Common myeloid progenitor, CD34-positive (primary cell): ENCODE results near the gene TRAPPC8. TPM values are rescaled to one million over a fixed set of nuclear protein-coding genes. Genes with fewer than 3 reads are reported as not detected.

Source experiments
- CTCF ChIA-PET: fragments of 350-600 bp; sonication (Branson Sonifier 250); formaldehyde crosslinking; loops from one replicate; lab custom pipeline; 2021; ENCODE audit warnings: antibody characterized with exemption; lab: Charles Lee
- POLR2A ChIA-PET: fragments of 350-600 bp; sonication (Branson Sonifier 250); formaldehyde crosslinking; loops from one replicate; lab custom pipeline; 2021; ENCODE audit warnings: antibody characterized with exemption; lab: Charles Lee
- DNase-seq, 3 donors: peaks; one replicate each; pipeline versions ENCODE4 v3.0.0 to v3.0.0-alpha.2; 2013
- H3K27ac ChIP-seq, 2 experiments: 1 replicate in 1 of 2; 2 replicates in 1 of 2; pipeline ENCODE4 v1.7.0; 2013; ENCODE audit warnings: inconsistent platforms in 2 of 2, low read length in 2 of 2, mild to moderate bottlenecking in 2 of 2, low read depth in 1 of 2, moderate library complexity in 1 of 2; ENCODE audit not compliant: severe bottlenecking in 2 of 2, insufficient read depth in 1 of 2, poor library complexity in 1 of 2
- H3K27me3 ChIP-seq, 5 experiments: replicated peaks in 2 of 5; 1 replicate in 3 of 5; 2 replicates in 2 of 5; pipeline versions ENCODE4 v1.6.1 to v1.7.0; 2013; ENCODE audit warnings: low read length in 4 of 5, mild to moderate bottlenecking in 2 of 5, moderate library complexity in 2 of 5, inconsistent platforms in 1 of 5; ENCODE audit not compliant: insufficient read depth in 5 of 5, control insufficient read depth in 4 of 5
- H3K36me3 ChIP-seq, 4 experiments: 1 replicate in 2 of 4; 2 replicates in 2 of 4; pipeline versions ENCODE4 v1.6.1 to v1.7.0; 2013; ENCODE audit warnings: low read length in 3 of 4, control low read depth in 1 of 4, mild to moderate bottlenecking in 1 of 4; ENCODE audit not compliant: control insufficient read depth in 4 of 4, insufficient read depth in 4 of 4
- H3K4me1 ChIP-seq, 4 experiments: 1 replicate in 3 of 4; 2 replicates in 1 of 4; pipeline versions ENCODE4 v1.6.1 to v1.7.1; 2013; ENCODE audit warnings: low read length in 3 of 4, mild to moderate bottlenecking in 3 of 4, control low read depth in 1 of 4, inconsistent platforms in 1 of 4, moderate library complexity in 1 of 4; ENCODE audit not compliant: control insufficient read depth in 4 of 4, insufficient read depth in 4 of 4; ENCODE audit errors: control extremely low read depth in 1 of 4
- H3K4me3 ChIP-seq, 7 experiments: 1 replicate in 4 of 7; 2 replicates in 3 of 7; pipeline versions ENCODE4 v1.5.1 to v1.7.0; 2013; ENCODE audit warnings: mild to moderate bottlenecking in 7 of 7, low read length in 6 of 7, moderate library complexity in 6 of 7, inconsistent platforms in 2 of 7, low read depth in 2 of 7, control low read depth in 1 of 7; ENCODE audit not compliant: insufficient read depth in 4 of 7, control insufficient read depth in 1 of 7; ENCODE audit errors: extremely low read depth in 1 of 7
- H3K9me3 ChIP-seq, 5 experiments: 1 replicate in 4 of 5; 2 replicates in 1 of 5; pipeline versions ENCODE4 v1.6.1 to v1.7.1; 2013; ENCODE audit warnings: low read length in 4 of 5, mild to moderate bottlenecking in 2 of 5, inconsistent platforms in 1 of 5, low read depth in 1 of 5, moderate library complexity in 1 of 5; ENCODE audit not compliant: control insufficient read depth in 4 of 5, insufficient read depth in 2 of 5; ENCODE audit errors: control extremely low read depth in 1 of 5
- WGBS: methylation state at CpG from one replicate; pipeline ENCODE4 v1.1.5; 2013; ENCODE audit not compliant: insufficient coverage; 5-methylcytosine and 5-hydroxymethylcytosine counted together
- polyA plus RNA-seq: library from polyadenylated mRNA; unstranded; fragments of 120-200 nt; gene quantifications from one replicate; pipeline ENCODE4 v1.2.1, GENCODE V29; 2013

TRAPPC8 gene
- 29.6 TPM for polyA plus RNA-seq

- POLR2A ChIA-PET = interaction anchor here (0.5 to 1.7 kb wide), 7 partner anchors 12 to 528 kb away, joined by 3 to 8 read pairs (median 4); partner anchors contain the start of genes GAREM1, RNF125 and RNF138
- no peaks in the 10 kb centered on the region for H3K36me3 ChIP-seq
- H3K4me3 ChIP-seq = peak within 1 kb of the TSS; percentile 86 to 99 (median 97)
- DNase-seq = peak; percentile 97 to 98 (median 98)
- peak within 1 kb of the TSS; percentile 96 to 98 for H3K27ac ChIP-seq
- H3K9me3 ChIP-seq = no peaks in the 10 kb centered on the region
- no peaks in the 10 kb centered on the region for H3K27me3 ChIP-seq
- peaks cover 11 to 37% (median 22%) of the 10 kb centered on the region in 4 experiments for H3K4me1 ChIP-seq
- WGBS = 1% methylated on average over 36 of the region's 58 CpGs
- CTCF ChIA-PET = interaction anchor here (0.9 to 3.3 kb wide), 8 partner anchors 14 to 131 kb away, joined by 3 to 18 read pairs (median 4); partner anchors contain the start of gene RNF125
Measured at GRCh38 chr18:31942999-31943877, at the start of gene TRAPPC8. Gene TRAPPC8 (minus strand): TSS chr18:31943128. CDS start chr18:31942764, 364 bp downstream.

- no peaks in the 10 kb centered on the region for H3K27me3 ChIP-seq
- 91% methylated on average over 2 of the region's 2 CpGs for WGBS
- no peak for DNase-seq
- no peak overlapping the region for H3K4me3 ChIP-seq
- H3K36me3 ChIP-seq = no peaks in the 10 kb centered on the region
- no peaks in the 10 kb centered on the region for H3K9me3 ChIP-seq
- peaks cover 0 to 9% (median 0%) of the 10 kb centered on the region in 4 experiments for H3K4me1 ChIP-seq
- CTCF ChIA-PET = interaction anchor here (0.7 kb wide), 1 partner anchor 17 kb away, joined by 3 read pairs; no protein-coding TSS in a partner anchor
- no peak overlapping the region for H3K27ac ChIP-seq
- POLR2A ChIA-PET = no interaction called here
Measured at GRCh38 chr18:31990823-31991222, 47.9 kb upstream of the TRAPPC8 start.

GRCh38 chr18:31983976-31984375 lies 41.0 kb upstream of the TRAPPC8 start:
- ChIA-PET POLR2A (interaction anchor here (0.6 kb wide), 1 partner anchor 38 kb away, joined by 3 read pairs; no protein-coding TSS in a partner anchor), CTCF (interaction anchor here (0.6 to 1.2 kb wide), 2 partner anchors 11 to 227 kb away, joined by 3 read pairs; no protein-coding TSS in a partner anchor)

GRCh38 chr18:31983020-31983419 lies 40.1 kb upstream of the TRAPPC8 start:
- ChIA-PET CTCF (no interaction called here), POLR2A (no interaction called here)
- 100% methylated on average over 2 of the region's 3 CpGs for WGBS

More at GRCh38 chr18:31983976-31984375, 41.0 kb upstream of the TRAPPC8 start:
- WGBS = 100% methylated on average over 3 of the region's 5 CpGs
- no peaks in the 10 kb centered on the region for H3K27me3 ChIP-seq
- no peak overlapping the region for H3K4me3 ChIP-seq
- no peaks in the 10 kb centered on the region for H3K36me3 ChIP-seq
- H3K9me3 ChIP-seq = peaks cover 0 to 7% (median 0%) of the 10 kb centered on the region in 5 experiments
- no peaks in the 10 kb centered on the region for H3K4me1 ChIP-seq
- no peak for DNase-seq
- no peak overlapping the region for H3K27ac ChIP-seq

GRCh38 chr18:31980863-31981262 lies 37.9 kb upstream of the TRAPPC8 start:
- Histone ChIP-seq H3K27ac (no peak overlapping the region), H3K36me3 (no peaks in the 10 kb centered on the region), H3K4me1 (no peaks in the 10 kb centered on the region), H3K27me3 (no peaks in the 10 kb centered on the region), H3K4me3 (no peak overlapping the region), H3K9me3 (peaks cover 0 to 24% (median 8%) of the 10 kb centered on the region in 5 experiments)
- DNase-seq = no peak
- POLR2A ChIA-PET = no interaction called here
- CTCF ChIA-PET = no interaction called here

More at GRCh38 chr18:31983020-31983419, 40.1 kb upstream of the TRAPPC8 start:
- H3K4me1 ChIP-seq = no peaks in the 10 kb centered on the region
- no peak overlapping the region for H3K4me3 ChIP-seq
- H3K36me3 ChIP-seq = no peaks in the 10 kb centered on the region
- peaks cover 0 to 16% (median 4%) of the 10 kb centered on the region in 5 experiments for H3K9me3 ChIP-seq
- no peak for DNase-seq
- no peak overlapping the region for H3K27ac ChIP-seq
- no peaks in the 10 kb centered on the region for H3K27me3 ChIP-seq

GRCh38 chr18:31979714-31980113 lies 36.8 kb upstream of the TRAPPC8 start:
- CTCF ChIA-PET = no interaction called here
- Histone ChIP-seq H3K4me3 (no peak overlapping the region), H3K9me3 (peaks cover 0 to 36% (median 14%) of the 10 kb centered on the region in 5 experiments), H3K4me1 (no peaks in the 10 kb centered on the region), H3K36me3 (no peaks in the 10 kb centered on the region), H3K27ac (no peak overlapping the region), H3K27me3 (no peaks in the 10 kb centered on the region)
- DNase-seq = no peak
- POLR2A ChIA-PET = no interaction called here
- WGBS = no CpG with 5 or more reads among the region's 2 CpGs
